ENCODE data around the gene LINGO3. TPM values are rescaled to one million over a fixed set of nuclear protein-coding genes. Genes with fewer than 3 reads are reported as not detected.

The LINGO3 gene
- total RNA-seq, 3 donors from 2014 or later: not detected

DNA sequence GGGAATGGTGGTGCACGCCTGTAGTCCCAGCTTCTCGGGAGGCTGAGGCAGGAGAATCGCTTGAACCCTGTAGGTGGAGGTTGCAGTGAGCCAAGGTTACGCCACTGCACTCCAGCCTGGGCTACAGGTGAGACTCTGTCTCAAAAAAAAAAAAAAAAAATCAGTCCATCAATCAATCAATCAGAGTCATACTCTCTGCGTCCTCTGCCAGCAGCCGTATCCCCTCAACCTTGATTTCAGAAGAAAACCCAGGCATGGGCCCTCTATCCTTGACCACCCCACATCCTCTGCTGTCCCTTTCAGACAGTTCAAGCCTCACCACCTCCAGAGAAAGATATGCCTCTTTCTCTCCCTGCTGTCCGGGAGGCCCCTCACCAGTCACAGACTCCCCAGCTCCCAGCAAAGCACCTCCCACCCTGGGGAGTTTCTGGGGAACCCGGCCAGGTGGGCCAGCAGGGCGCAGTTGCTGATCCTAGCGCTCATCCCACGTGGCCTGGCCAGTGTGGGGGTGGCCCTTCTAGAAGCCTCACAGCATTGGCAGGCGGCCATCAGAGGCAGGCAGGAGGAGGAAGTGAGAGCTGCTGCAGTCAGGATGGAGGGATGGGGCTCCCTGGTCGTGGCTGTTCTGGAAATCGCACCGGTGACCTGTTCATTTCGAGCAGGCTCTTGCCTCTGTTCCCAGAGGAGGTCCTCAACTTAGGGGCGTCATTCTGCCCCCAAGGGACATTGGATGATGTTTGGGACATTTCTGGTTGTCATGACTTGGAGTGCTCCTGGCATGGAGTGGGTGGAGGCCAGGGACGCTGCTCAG is 41.6 kb downstream of the LINGO3 start:
- DNase-seq: no peak
- ATAC-seq: no peak

DNA sequence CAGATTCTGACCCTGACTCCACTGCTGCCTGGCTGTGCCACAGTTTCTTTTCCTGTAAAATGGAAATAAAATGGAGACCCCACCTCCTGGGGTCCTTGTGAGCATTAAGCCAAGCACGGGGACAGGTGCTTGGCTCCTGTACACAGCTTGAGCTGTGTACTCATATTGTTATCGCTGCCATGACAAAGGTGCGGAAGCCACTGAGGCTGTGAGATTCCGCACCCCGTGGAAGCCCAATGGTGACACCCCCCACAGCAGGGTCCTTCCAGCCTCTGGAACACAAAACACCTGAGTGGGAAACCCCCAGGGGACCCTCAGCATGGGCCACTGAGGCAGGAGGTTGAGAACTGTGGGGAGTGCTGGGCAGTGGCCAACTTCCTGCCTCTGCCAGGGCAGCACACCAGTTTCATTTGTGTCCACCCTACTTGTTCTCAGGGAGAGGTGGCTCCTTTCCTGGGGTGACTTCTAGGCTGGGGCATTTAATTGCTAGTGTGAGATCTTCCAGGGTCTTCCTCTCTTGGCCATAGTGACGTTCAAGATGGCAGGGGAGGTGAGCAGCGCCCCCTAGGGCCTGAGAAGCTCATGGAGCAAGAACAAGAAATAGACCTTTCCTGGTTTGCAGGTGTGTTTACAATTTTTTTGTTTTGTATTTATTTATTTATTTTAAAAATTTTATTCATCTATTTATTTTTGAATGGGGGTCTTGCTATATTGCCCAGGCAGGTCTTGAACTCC is 46.3 kb downstream of the LINGO3 start:
- Mint-ChIP-seq H3K9me3 (no peaks in the 10 kb centered on the region), H3K27me3 (ENCODE audit: low read depth) (no peaks in the 10 kb centered on the region), H3K4me1 (ENCODE audit: low read depth) (peaks cover 36% of the 10 kb centered on the region), H3K36me3 (ENCODE audit: insufficient read depth) (no peaks in the 10 kb centered on the region), H3K4me3 (no peak overlapping the region)
- DNase-seq (peak; percentile 56), ATAC-seq (no peak)

More for the DNA sequence above, 41.6 kb downstream of the LINGO3 start:
- no peaks in the 10 kb centered on the region for H3K27me3 Mint-ChIP-seq (ENCODE audit: low read depth)
- H3K36me3 Mint-ChIP-seq (ENCODE audit: insufficient read depth): peaks cover 2% of the 10 kb centered on the region
- H3K9me3 Mint-ChIP-seq: no peaks in the 10 kb centered on the region
- peaks cover 11% of the 10 kb centered on the region for H3K4me1 Mint-ChIP-seq (ENCODE audit: low read depth)
- H3K4me3 Mint-ChIP-seq: peak overlapping the region; percentile 19

DNA sequence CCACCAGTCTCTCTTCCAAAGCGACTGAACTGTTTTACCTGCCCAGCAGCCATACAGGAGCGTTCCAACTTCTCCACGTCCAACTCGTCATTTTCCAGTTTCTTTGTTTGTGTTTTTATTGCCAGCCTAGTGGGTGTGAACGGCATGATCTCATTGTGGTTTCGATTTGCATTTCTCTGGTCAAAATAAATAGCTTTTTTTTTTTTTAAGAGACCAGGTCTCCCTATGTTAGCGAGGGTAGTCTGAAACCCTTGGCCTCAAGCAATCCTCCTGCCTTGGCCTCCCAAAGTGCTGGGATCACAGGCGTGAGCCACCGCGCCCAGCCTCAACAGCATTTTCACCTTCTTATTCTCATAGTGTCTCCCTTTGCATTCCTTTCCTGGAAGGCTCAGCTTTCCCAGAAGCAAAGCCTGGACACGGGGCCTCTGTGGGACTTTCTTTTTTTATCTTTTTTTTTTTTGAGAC is 47.6 kb downstream of the LINGO3 start:
- no peak for DNase-seq
- Mint-ChIP-seq H3K36me3 (ENCODE audit: insufficient read depth) (no peaks in the 10 kb centered on the region), H3K9me3 (no peaks in the 10 kb centered on the region), H3K4me3 (peak overlapping the region; percentile 54), H3K27me3 (ENCODE audit: low read depth) (no peaks in the 10 kb centered on the region), H3K4me1 (ENCODE audit: low read depth) (peaks cover 31% of the 10 kb centered on the region)
- ATAC-seq: no peak

DNA sequence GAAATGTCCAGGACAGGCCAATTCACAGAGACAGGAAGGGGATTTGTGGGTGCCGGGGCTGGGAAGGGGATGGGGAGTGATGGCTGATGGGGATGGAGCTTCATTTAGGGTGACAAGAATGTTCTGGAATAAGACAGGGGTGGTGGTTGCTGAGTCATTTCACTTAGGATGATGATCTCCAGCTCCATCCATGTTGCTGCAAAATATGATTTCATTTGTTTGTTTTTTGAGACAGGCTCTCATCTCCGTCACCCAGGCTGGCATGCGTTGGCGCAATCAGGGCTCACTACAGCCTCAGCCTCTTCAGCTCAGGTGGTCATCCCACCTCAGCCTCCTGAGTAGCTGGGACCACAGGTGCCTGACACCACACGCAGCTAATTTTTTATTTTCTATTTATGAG is 48.6 kb downstream of the LINGO3 start:
- no peaks in the 10 kb centered on the region for H3K27me3 Mint-ChIP-seq (ENCODE audit: low read depth)
- H3K36me3 Mint-ChIP-seq (ENCODE audit: insufficient read depth): no peaks in the 10 kb centered on the region
- ATAC-seq (no peak), DNase-seq (no peak)
- no peaks in the 10 kb centered on the region for H3K9me3 Mint-ChIP-seq
- H3K4me3 Mint-ChIP-seq: no peak overlapping the region
- peaks cover 31% of the 10 kb centered on the region for H3K4me1 Mint-ChIP-seq (ENCODE audit: low read depth)

Other genes with a start within 250 kb of the LINGO3 start
- 100 to 1,000 TPM; 128 to 137 (median 137) TPM for gene MOB3A, start 211.8 kb downstream of the LINGO3 start, total RNA-seq
- gene IZUMO4, start 211.2 kb downstream of the LINGO3 start, total RNA-seq: 1 to 10 TPM; 3.4 to 4.6 (median 4.2) TPM
- gene AP3D1, start 156.6 kb downstream of the LINGO3 start, total RNA-seq: 100 to 1,000 TPM in 2 of 3 donors, 10 to 100 TPM in 1; 91.9 to 109 (median 108) TPM
- 10 to 100 TPM; 89.3 to 96.0 (median 94.0) TPM for gene DOT1L, start 144.2 kb downstream of the LINGO3 start, total RNA-seq
- 10 to 100 TPM; 69.0 to 92.2 (median 71.4) TPM for gene PLEKHJ1, start 71.8 kb downstream of the LINGO3 start, total RNA-seq
- 100 to 1,000 TPM; 174 to 195 (median 179) TPM for gene SF3A2, start 71.3 kb downstream of the LINGO3 start, total RNA-seq
- gene AMH, start 58.8 kb downstream of the LINGO3 start, total RNA-seq: 1 to 10 TPM; 3.9 to 9.4 (median 5.8) TPM
- gene JSRP1, start 51.7 kb downstream of the LINGO3 start, total RNA-seq: under 1 TPM; 0.63 to 0.95 (median 0.89) TPM
- gene PEAK3, start 26.0 kb downstream of the LINGO3 start, total RNA-seq: under 1 TPM in 1 of 3 donors, not detected in 2; 0.11 TPM
- gene LSM7, start 20.4 kb upstream of the LINGO3 start, total RNA-seq: 100 to 1,000 TPM; 275 to 313 (median 307) TPM
- gene SPPL2B, start 20.5 kb upstream of the LINGO3 start, total RNA-seq: 10 to 100 TPM; 42.1 to 45.3 (median 42.2) TPM
- gene TMPRSS9, start 52.1 kb upstream of the LINGO3 start, total RNA-seq: not detected
- 100 to 1,000 TPM; 273 to 326 (median 286) TPM for gene TIMM13, start 119.4 kb upstream of the LINGO3 start, total RNA-seq
- gene LMNB2, start 148.8 kb upstream of the LINGO3 start, total RNA-seq: 10 to 100 TPM; 90.9 to 98.3 (median 92.0) TPM
- 10 to 100 TPM; 67.4 to 75.5 (median 72.8) TPM for gene GADD45B, start 168.0 kb upstream of the LINGO3 start, total RNA-seq

Data from activated T-cell treated with anti-CD3 and anti-CD28 coated beads, Interleukin-2, amount 50 U/mL, for 4 hours (primary cell).